Measurements from ENCODE around the gene POU2AF1.

DNA sequence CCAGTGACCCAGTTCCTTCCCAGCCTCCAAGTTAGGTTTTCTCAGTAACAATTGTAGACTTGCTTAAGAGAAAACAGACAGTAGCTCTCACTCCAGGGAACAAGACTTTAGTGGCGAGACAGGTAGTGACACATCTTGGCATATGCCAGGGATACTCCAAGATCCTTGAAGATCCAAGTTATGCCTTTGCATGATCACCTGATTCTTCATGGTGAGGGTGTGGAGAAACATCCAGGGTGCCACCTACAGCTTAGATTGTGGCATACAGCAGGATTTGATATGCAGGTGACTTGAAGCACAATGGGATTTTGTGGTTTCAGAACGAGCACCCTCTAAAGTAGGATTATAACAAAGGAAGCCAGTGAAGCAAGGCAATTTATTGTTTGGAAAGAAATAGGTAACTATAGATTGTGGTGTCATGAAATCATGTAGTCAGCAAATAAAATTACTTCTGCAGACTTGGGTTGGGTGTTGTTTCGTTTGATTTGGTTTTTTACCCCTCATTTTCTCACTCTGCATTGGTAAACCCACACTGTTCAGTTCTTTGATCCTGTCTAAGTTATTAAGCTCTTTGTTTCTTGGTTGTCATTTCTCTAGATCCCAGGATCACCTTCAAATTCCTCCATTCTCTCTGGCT is 71.5 kb downstream of the POU2AF1 start:
- TF ChIP-seq, protein P1, sequence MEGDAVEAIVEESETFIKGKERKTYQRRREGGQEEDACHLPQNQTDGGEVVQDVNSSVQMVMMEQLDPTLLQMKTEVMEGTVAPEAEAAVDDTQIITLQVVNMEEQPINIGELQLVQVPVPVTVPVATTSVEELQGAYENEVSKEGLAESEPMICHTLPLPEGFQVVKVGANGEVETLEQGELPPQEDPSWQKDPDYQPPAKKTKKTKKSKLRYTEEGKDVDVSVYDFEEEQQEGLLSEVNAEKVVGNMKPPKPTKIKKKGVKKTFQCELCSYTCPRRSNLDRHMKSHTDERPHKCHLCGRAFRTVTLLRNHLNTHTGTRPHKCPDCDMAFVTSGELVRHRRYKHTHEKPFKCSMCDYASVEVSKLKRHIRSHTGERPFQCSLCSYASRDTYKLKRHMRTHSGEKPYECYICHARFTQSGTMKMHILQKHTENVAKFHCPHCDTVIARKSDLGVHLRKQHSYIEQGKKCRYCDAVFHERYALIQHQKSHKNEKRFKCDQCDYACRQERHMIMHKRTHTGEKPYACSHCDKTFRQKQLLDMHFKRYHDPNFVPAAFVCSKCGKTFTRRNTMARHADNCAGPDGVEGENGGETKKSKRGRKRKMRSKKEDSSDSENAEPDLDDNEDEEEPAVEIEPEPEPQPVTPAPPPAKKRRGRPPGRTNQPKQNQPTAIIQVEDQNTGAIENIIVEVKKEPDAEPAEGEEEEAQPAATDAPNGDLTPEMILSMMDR (IDR thresholded peaks at IDR 0.05; ENCODE audit: low read depth, low read length, missing input control), result no peak
- no peak for TF ChIP-seq SP1 (IDR thresholded peaks at IDR 0.05)
- TF ChIP-seq GABPA (IDR thresholded peaks at IDR 0.05 in 1 of 2, conservative IDR thresholded peaks at IDR 0.05 in 1 of 2), result no peak

Measured in liver (tissue), 3 donors.